Measurements from ENCODE around the gene PDZRN3. TPM values are rescaled to one million over a fixed set of nuclear protein-coding genes. Genes with fewer than 3 reads are reported as not detected.

Gene PDZRN3
- total RNA-seq, 1 donor from 2014 or later = 1.3 TPM

DNA sequence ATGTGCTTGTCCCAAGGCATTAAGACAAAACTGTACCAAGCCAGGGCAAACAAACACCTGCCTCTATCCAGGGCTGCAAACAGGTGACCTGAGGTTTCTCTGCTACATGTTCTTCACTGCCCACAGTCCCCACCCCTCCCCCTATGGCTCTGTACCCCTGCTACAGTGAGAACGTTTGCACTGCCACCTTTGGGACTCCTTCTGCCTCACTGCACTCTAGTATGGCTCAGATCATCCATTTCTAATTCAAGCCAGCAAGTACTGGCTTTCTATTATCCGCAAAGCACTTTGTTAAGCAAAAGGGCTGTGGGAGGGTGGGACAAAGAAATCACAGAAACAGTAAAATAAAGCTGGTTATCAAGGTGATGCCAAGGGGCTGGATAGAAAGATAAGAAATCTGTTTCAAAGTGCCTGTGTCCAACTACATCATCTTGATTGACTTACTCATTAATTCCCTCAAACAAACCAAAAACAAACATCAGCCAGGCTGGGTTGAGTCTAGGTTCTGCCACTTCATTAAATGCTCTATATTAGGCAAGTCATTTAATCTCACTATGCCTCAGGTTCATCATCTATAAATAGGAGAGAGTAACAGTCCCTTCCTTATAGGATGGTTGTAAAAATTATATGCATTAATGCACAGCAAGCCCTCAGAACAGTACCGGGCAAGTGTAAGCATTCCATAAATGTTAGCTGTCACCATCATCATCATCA, 95.3 kb downstream of the PDZRN3 start:
- H3K4me3 Mint-ChIP-seq (ENCODE audit: unreplicated experiment) = no peak overlapping the region
- H3K36me3 Mint-ChIP-seq (ENCODE audit: low read depth, unreplicated experiment) = no peaks in the 10 kb centered on the region
- H3K4me1 Mint-ChIP-seq (ENCODE audit: unreplicated experiment) = no peaks in the 10 kb centered on the region
- no peaks in the 10 kb centered on the region for H3K9me3 Mint-ChIP-seq (ENCODE audit: unreplicated experiment)
- TF ChIP-seq, protein P1, sequence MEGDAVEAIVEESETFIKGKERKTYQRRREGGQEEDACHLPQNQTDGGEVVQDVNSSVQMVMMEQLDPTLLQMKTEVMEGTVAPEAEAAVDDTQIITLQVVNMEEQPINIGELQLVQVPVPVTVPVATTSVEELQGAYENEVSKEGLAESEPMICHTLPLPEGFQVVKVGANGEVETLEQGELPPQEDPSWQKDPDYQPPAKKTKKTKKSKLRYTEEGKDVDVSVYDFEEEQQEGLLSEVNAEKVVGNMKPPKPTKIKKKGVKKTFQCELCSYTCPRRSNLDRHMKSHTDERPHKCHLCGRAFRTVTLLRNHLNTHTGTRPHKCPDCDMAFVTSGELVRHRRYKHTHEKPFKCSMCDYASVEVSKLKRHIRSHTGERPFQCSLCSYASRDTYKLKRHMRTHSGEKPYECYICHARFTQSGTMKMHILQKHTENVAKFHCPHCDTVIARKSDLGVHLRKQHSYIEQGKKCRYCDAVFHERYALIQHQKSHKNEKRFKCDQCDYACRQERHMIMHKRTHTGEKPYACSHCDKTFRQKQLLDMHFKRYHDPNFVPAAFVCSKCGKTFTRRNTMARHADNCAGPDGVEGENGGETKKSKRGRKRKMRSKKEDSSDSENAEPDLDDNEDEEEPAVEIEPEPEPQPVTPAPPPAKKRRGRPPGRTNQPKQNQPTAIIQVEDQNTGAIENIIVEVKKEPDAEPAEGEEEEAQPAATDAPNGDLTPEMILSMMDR (IDR thresholded peaks at IDR 0.05; ENCODE audit: unreplicated experiment) = no peak
- H3K27me3 Mint-ChIP-seq (ENCODE audit: unreplicated experiment) = peaks cover 2% of the 10 kb centered on the region
- no peak overlapping the region for H3K27ac Mint-ChIP-seq (ENCODE audit: unreplicated experiment)
- no peak for DNase-seq (ENCODE audit: low spot score)

DNA sequence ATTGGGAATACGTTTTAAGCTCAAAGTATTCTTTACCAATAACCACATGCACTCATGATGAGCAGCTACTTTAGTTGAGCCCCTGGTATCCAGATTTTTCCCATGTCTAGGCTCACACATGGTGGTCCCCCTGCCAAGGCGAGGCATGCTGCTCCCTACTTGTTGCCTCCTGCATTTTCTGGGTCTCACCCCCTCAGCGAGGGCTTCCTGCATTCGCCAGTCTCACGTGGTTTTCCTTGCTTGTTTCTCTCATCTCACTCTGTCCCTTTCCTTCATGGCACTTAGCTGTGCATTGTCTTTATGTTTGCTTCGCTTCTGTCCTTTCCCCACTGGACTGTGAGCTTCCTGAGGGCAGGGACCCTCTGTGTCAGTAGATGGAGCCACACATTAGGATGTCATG, 99.2 kb downstream of the PDZRN3 start:
- no peak for DNase-seq (ENCODE audit: low spot score)
- TF ChIP-seq, protein P1 (IDR thresholded peaks at IDR 0.05; ENCODE audit: unreplicated experiment) = no peak
- no peak overlapping the region for H3K27ac Mint-ChIP-seq (ENCODE audit: unreplicated experiment)
- H3K36me3 Mint-ChIP-seq (ENCODE audit: low read depth, unreplicated experiment) = no peaks in the 10 kb centered on the region
- H3K4me1 Mint-ChIP-seq (ENCODE audit: unreplicated experiment) = no peaks in the 10 kb centered on the region
- no peaks in the 10 kb centered on the region for H3K9me3 Mint-ChIP-seq (ENCODE audit: unreplicated experiment)
- no peak overlapping the region for H3K4me3 Mint-ChIP-seq (ENCODE audit: unreplicated experiment)
- no peaks in the 10 kb centered on the region for H3K27me3 Mint-ChIP-seq (ENCODE audit: unreplicated experiment)

DNA sequence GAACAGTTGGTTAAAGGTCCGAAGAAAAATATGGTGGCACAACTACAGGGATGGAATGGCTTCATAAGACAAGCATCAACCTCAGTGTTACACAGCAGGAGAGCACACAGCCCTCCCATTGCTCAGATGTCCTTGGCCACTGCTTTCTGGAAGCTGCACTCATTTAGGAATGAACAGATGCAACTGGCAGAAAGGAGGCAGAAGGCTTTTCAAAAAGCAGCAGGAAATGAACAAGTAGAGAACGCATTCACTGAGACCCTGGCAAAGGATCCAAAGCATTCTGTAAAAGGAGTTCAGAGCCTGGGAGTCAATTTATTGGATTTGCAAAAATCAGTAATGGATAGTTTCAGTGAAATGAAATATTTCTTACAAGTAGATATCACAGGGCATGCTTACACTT, 101.1 kb downstream of the PDZRN3 start:
- no peaks in the 10 kb centered on the region for H3K9me3 Mint-ChIP-seq (ENCODE audit: unreplicated experiment)
- H3K36me3 Mint-ChIP-seq (ENCODE audit: low read depth, unreplicated experiment) = no peaks in the 10 kb centered on the region
- no peak for DNase-seq (ENCODE audit: low spot score)
- H3K27me3 Mint-ChIP-seq (ENCODE audit: unreplicated experiment) = peaks cover 2% of the 10 kb centered on the region
- H3K4me1 Mint-ChIP-seq (ENCODE audit: unreplicated experiment) = no peaks in the 10 kb centered on the region
- no peak overlapping the region for H3K4me3 Mint-ChIP-seq (ENCODE audit: unreplicated experiment)
- H3K27ac Mint-ChIP-seq (ENCODE audit: unreplicated experiment) = no peak overlapping the region
- TF ChIP-seq, protein P1 (IDR thresholded peaks at IDR 0.05; ENCODE audit: unreplicated experiment) = no peak

DNA sequence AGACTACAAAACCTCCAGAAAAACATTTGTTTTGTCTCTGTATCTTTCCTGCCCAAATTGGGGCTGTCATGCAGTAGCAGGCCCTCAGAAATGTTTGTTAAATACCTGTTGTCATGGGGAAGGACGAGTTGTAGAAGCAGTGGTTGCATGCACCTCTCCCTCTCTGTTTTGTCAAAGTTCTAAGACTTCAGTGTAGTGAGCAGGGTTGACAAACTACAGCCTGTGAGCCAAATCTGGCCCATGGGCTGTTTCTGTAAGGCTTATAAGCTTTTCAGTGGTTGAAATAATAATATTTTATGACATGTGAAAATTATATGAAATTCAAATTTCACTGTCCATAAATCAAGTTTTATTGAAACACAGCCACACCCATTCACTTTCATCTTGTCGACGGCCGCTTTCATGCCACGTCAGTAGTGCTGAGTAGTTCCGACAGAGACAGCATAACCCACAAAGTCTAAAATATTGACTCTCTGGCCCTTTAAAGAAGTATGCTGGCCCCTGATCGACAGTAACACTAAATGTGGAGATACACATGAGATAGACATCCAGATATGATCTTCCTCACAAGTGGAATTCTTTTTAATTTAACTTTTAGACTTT, 102.9 kb downstream of the PDZRN3 start:
- Mint-ChIP-seq H3K27ac (ENCODE audit: unreplicated experiment) (no peak overlapping the region), H3K27me3 (ENCODE audit: unreplicated experiment) (peaks cover 2% of the 10 kb centered on the region), H3K4me3 (ENCODE audit: unreplicated experiment) (no peak overlapping the region), H3K36me3 (ENCODE audit: low read depth, unreplicated experiment) (no peaks in the 10 kb centered on the region), H3K4me1 (ENCODE audit: unreplicated experiment) (no peaks in the 10 kb centered on the region), H3K9me3 (ENCODE audit: unreplicated experiment) (no peaks in the 10 kb centered on the region)
- no peak for DNase-seq (ENCODE audit: low spot score)
- TF ChIP-seq, protein P1 (IDR thresholded peaks at IDR 0.05; ENCODE audit: unreplicated experiment) = no peak

DNA sequence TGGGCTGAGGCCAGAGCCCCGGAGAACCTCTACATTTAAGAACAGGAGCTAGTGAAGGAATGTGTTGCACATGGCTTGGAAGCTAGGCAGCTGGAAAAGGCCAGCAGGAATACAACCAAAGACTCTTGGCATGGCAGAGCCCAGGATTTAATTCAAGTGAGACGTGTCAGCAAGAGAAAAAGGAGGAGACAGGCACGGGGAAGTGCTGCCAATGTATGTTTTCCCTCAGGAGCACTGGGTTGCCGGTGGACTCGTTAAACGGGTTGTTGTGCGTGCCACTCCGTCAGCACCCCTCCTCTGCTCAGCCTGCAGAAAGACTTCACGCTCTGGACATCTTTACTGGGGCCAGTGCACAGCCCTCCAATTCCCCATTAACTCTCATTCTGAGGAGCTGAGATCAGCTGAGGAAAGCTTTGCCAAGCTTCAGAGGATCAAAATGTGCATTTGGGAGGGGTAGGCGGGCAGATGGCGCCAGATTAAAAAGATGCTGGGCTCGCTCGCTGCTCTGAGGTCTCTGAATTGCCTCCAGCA, 103.7 kb downstream of the PDZRN3 start:
- H3K4me1 Mint-ChIP-seq (ENCODE audit: unreplicated experiment) = no peaks in the 10 kb centered on the region
- no peaks in the 10 kb centered on the region for H3K9me3 Mint-ChIP-seq (ENCODE audit: unreplicated experiment)
- H3K4me3 Mint-ChIP-seq (ENCODE audit: unreplicated experiment) = no peak overlapping the region
- no peaks in the 10 kb centered on the region for H3K36me3 Mint-ChIP-seq (ENCODE audit: low read depth, unreplicated experiment)
- H3K27ac Mint-ChIP-seq (ENCODE audit: unreplicated experiment) = no peak overlapping the region
- TF ChIP-seq, protein P1 (IDR thresholded peaks at IDR 0.05; ENCODE audit: unreplicated experiment) = no peak
- DNase-seq (ENCODE audit: low spot score) = no peak
- H3K27me3 Mint-ChIP-seq (ENCODE audit: unreplicated experiment) = peaks cover 2% of the 10 kb centered on the region
